SK-N-SH (cell line): ENCODE results near the gene TMIGD3. TPM values are rescaled to one million over a fixed set of nuclear protein-coding genes. Genes with fewer than 3 reads are reported as not detected.

Experiments used
- CTCF ChIA-PET: fragments of 300-600, 350-600 bp; formaldehyde crosslinking; extraction: SDS; loops from one replicate; lab custom pipeline; 2021; lab: Yijun Ruan, JAX
- POLR2A ChIA-PET: fragments of 350-600 bp; sonication (Branson Sonifier 250); formaldehyde crosslinking; extraction: SDS; loops from one replicate; lab custom pipeline; 2020; ENCODE audit warnings: antibody characterized with exemption, inconsistent platforms; lab: Yijun Ruan, JAX
- DNase-seq: peaks from one replicate; pipeline ENCODE4 v3.0.0; 2012
- H2AFZ ChIP-seq: fragments of 200-600 bp; sonication (generic); 2 replicates; pipeline ENCODE4 v1.8.1; 2016; ENCODE audit warnings: antibody characterized with exemption, mild to moderate bottlenecking, low read depth
- H3F3A ChIP-seq: fragments of 200-600 bp; sonication (generic); replicated peaks from 2 replicates; pipeline ENCODE3; 2016; ENCODE audit warnings: antibody characterized with exemption, mild to moderate bottlenecking; ENCODE audit not compliant: insufficient read depth
- H3K27ac ChIP-seq, 2 experiments: fragments of 200-500 bp in 1 of 2; fragments of 200-600 bp in 1 of 2; sonication (Bioruptor generic) in 1 of 2; sonication (generic), shearing (Covaris generic) in 1 of 2; 2 replicates each; pipeline versions ENCODE4 v1.5.1 to v1.6.1; 2014 to 2016; ENCODE audit warnings: low read depth in 2 of 2, inconsistent platforms in 1 of 2, low read length in 1 of 2, mild to moderate bottlenecking in 1 of 2, mixed read lengths in 1 of 2
- H3K27me3 ChIP-seq: fragments of 200-600 bp; sonication (generic), shearing (Covaris generic); 2 replicates; pipeline ENCODE4 v1.6.1; 2016; ENCODE audit warnings: mixed run types; ENCODE audit not compliant: insufficient read depth
- H3K36me3 ChIP-seq, 2 experiments: fragments of 200-500 bp in 1 of 2; fragments of 200-600 bp in 1 of 2; sonication (Bioruptor generic) in 1 of 2; sonication (generic) in 1 of 2; replicated peaks in 1 of 2; 2 replicates each; pipeline versions ENCODE3 to v1.5.1; 2014 to 2016; ENCODE audit warnings: low read length in 1 of 2, mild to moderate bottlenecking in 1 of 2; ENCODE audit not compliant: insufficient read depth in 2 of 2, control insufficient read depth in 1 of 2
- H3K4me1 ChIP-seq, 2 experiments: fragments of 200-500 bp in 1 of 2; fragments of 200-600 bp in 1 of 2; sonication (Bioruptor generic) in 1 of 2; sonication (generic), shearing (Covaris generic) in 1 of 2; 2 replicates each; pipeline versions ENCODE4 v1.5.1 to v1.6.1; 2014 to 2016; ENCODE audit warnings: low read depth in 1 of 2, low read length in 1 of 2, mixed run types in 1 of 2; ENCODE audit not compliant: insufficient read depth in 2 of 2, control insufficient read depth in 1 of 2
- H3K4me2 ChIP-seq: fragments of 200-600 bp; sonication (generic), shearing (Covaris generic); 2 replicates; pipeline ENCODE4 v1.6.1; 2017; ENCODE audit warnings: mixed run types
- H3K4me3 ChIP-seq, 2 experiments: fragments of 200-500 bp in 1 of 2; fragments of 200-600 bp in 1 of 2; sonication (Bioruptor generic) in 1 of 2; sonication (generic), shearing (Covaris generic) in 1 of 2; 2 replicates each; pipeline versions ENCODE4 v1.5.1 to v1.8.1; 2014 to 2016; ENCODE audit warnings: low read depth in 2 of 2, inconsistent platforms in 1 of 2, low read length in 1 of 2, mild to moderate bottlenecking in 1 of 2, mixed read lengths in 1 of 2, moderate library complexity in 1 of 2
- H3K79me2 ChIP-seq: fragments of 200-600 bp; sonication (generic); 2 replicates; pipeline ENCODE4 v1.8.1; 2017; ENCODE audit warnings: mild to moderate bottlenecking; ENCODE audit not compliant: insufficient read depth
- H3K9ac ChIP-seq: fragments of 200-600 bp; sonication (generic); 2 replicates; pipeline ENCODE4 v1.6.1; 2017; ENCODE audit warnings: mixed run types
- H3K9me2 ChIP-seq: fragments of 200-600 bp; sonication (generic); 2 replicates; pipeline ENCODE4 v1.6.1; 2017; ENCODE audit warnings: mixed run types
- H3K9me3 ChIP-seq: fragments of 200-600 bp; sonication (generic); 2 replicates; pipeline ENCODE4 v1.6.1; 2017; ENCODE audit warnings: mixed run types, mild to moderate bottlenecking, moderate library complexity
- H4K20me1 ChIP-seq: fragments of 200-600 bp; sonication (generic); 2 replicates; pipeline ENCODE4 v1.6.1; 2017; ENCODE audit warnings: mild to moderate bottlenecking, mixed run types; ENCODE audit not compliant: insufficient read depth
- FOSL2 ChIP-seq: IDR thresholded peaks from 2 replicates; pipeline ENCODE4 v1.4.0; 2012; ENCODE audit warnings: low read depth, mild to moderate bottlenecking, moderate library complexity, borderline replicate concordance
- FOXM1 ChIP-seq: IDR thresholded peaks from 2 replicates; pipeline ENCODE4 v1.4.0; 2012; ENCODE audit warnings: low read depth, mild to moderate bottlenecking
- IRF3 ChIP-seq: fragments of 150-350 bp; IDR thresholded peaks from 2 replicates; pipeline ENCODE4 v1.6.1; 2016; ENCODE audit warnings: mild to moderate bottlenecking, low read depth, low read length
- JUND ChIP-seq: IDR thresholded peaks from 2 replicates; pipeline ENCODE4 v1.4.0; 2012
- MXI1 ChIP-seq: IDR thresholded peaks from 2 replicates; pipeline ENCODE4 v1.6.1; 2012; ENCODE audit warnings: mild to moderate bottlenecking, low read depth, low read length, improper control_type of control experiment
- NRF1 ChIP-seq: IDR thresholded peaks from 2 replicates; pipeline ENCODE4 v1.6.1; 2012; ENCODE audit warnings: low read depth, mild to moderate bottlenecking, low read length
- RAD21 ChIP-seq: IDR thresholded peaks from 2 replicates; pipeline ENCODE4 v1.6.1; 2012; ENCODE audit warnings: mild to moderate bottlenecking, low read length
- RCOR1 ChIP-seq: fragments of 150-350 bp; IDR thresholded peaks from 2 replicates; pipeline ENCODE4 v1.6.1; 2017; ENCODE audit warnings: antibody characterized with exemption, low read length
- ZBTB33 ChIP-seq: IDR thresholded peaks from 2 replicates; pipeline ENCODE4 v1.4.0; 2012; ENCODE audit warnings: low read depth, borderline replicate concordance
- WGBS: methylation state at CpG from one replicate; pipeline ENCODE4 v1.1.6; 2017; ENCODE audit warnings: low lambda C conversion rate; 5-methylcytosine and 5-hydroxymethylcytosine counted together
- polyA plus RNA-seq, 3 experiments: library from polyadenylated mRNA; depleted of rRNA; stranded (reverse); fragments of >200 nt; gene quantifications; 2 replicates each; pipeline ENCODE4 v1.2.3, GENCODE V29; 2012
- TF ChIP-seq, protein P1 (sequence below): IDR thresholded peaks from 2 replicates; pipeline ENCODE4 v1.4.0; 2012; ENCODE audit warnings: low read depth, borderline replicate concordance

The TMIGD3 gene
- polyA plus RNA-seq, 1 of the 3 experiments (the other 2 are of a cell fraction), result not detected

- TF ChIP-seq NRF1 (no peak), MXI1 (no peak), FOXM1 (no peak), RAD21 (no peak)
Measured at GRCh38 chr1:111515291-111516004, 12.0 kb upstream of the TMIGD3 start (continued).

- Histone ChIP-seq H3F3A (no peaks in the 10 kb centered on the region), H3K9me3 (no peaks in the 10 kb centered on the region), H3K27me3 (no peaks in the 10 kb centered on the region), H3K79me2 (no peaks in the 10 kb centered on the region), H3K36me3 (no peaks in the 10 kb centered on the region), H3K4me2 (no peak overlapping the region), H4K20me1 (no peaks in the 10 kb centered on the region), H3K4me1 (peaks cover 0 to 8% of the 10 kb centered on the region in 2 experiments; a peak in 1 of 4 replicates), H3K27ac (no peak overlapping the region), H3K4me3 (no peak overlapping the region), H3K9ac (no peak overlapping the region), H2AFZ (0 out of 2 replicates have a peak overlapping the region, but pooled peaks have one; percentile 11), H3K9me2 (no peaks in the 10 kb centered on the region)
- DNase-seq, result peak; percentile 52
- ChIA-PET CTCF (no interaction called here), POLR2A (no interaction called here)
- TF ChIP-seq IRF3 (no peak), MXI1 (no peak), JUND (no peak), RCOR1 (0 out of 2 replicates have a peak, but pooled peaks have one; percentile 10), NRF1 (no peak), FOSL2 (no peak), FOXM1 (no peak), ZBTB33 (no peak)
- TF ChIP-seq, protein P1, sequence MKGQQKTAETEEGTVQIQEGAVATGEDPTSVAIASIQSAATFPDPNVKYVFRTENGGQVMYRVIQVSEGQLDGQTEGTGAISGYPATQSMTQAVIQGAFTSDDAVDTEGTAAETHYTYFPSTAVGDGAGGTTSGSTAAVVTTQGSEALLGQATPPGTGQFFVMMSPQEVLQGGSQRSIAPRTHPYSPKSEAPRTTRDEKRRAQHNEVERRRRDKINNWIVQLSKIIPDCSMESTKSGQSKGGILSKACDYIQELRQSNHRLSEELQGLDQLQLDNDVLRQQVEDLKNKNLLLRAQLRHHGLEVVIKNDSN, result no peak
- 78% methylated on average over 8 of the region's 8 CpGs for WGBS
Measured at GRCh38 chr1:111513410-111514020, 10.1 kb upstream of the TMIGD3 start.
